Upper lobe of left lung (tissue), 6 donors: ENCODE data around the gene FAM3C. TPM values are rescaled to one million over a fixed set of nuclear protein-coding genes. Genes with fewer than 3 reads are reported as not detected.

Experiments
- ATAC-seq, 2 donors: fragments of 200-7000 bp; cut with Tn5 transposase; one replicate each; pipeline ENCODE4 v1.9.1; 2022; ENCODE audit warnings: mild to moderate bottlenecking in 2 of 2, moderate library complexity in 2 of 2; ENCODE audit not compliant: low FRiP score in 2 of 2
- DNase-seq, 2 donors: peaks; one replicate each; pipeline ENCODE4 v3.0.0-alpha.2; 2019 to 2020
- H3K27ac ChIP-seq, 4 donors: fragments of 200-600 bp; sonication (generic); one replicate each; pipeline ENCODE4 v1.5.1; 2016 to 2019
- H3K27me3 ChIP-seq, 4 donors: fragments of 200-600 bp; sonication (generic); one replicate each; pipeline ENCODE4 v1.5.1; 2017 to 2019
- H3K36me3 ChIP-seq, 4 donors: fragments of 200-600 bp; sonication (generic); one replicate each; pipeline ENCODE4 v1.5.1; 2016 to 2019
- H3K4me1 ChIP-seq, 4 donors: fragments of 200-600 bp; sonication (generic); one replicate each; pipeline ENCODE4 v1.5.1; 2018 to 2019
- H3K4me3 ChIP-seq, 4 donors: fragments of 200-600 bp; sonication (generic); one replicate each; pipeline ENCODE4 v1.5.1; 2017 to 2019; ENCODE audit warnings: mild to moderate bottlenecking in 2 of 4, moderate library complexity in 1 of 4
- H3K9me3 ChIP-seq, 4 donors: fragments of 200-600 bp; sonication (generic); one replicate each; pipeline ENCODE4 v1.5.1; 2018 to 2019
- CTCF ChIP-seq, 6 experiments: fragments of 450-650 bp in 4 of 6; fragments of 200-600 bp in 2 of 6; sonication (generic) in 2 of 6; IDR thresholded peaks; one replicate each; pipeline ENCODE4 v1.5.1; 2016 to 2019; ENCODE audit warnings: antibody characterized with exemption in 6 of 6
- EP300 ChIP-seq, 4 donors: sonication (generic); formaldehyde crosslinking; IDR thresholded peaks; one replicate each; pipeline ENCODE4 v1.5.1; 2017; ENCODE audit warnings: antibody characterized with exemption in 4 of 4, control low read depth in 2 of 4
- POLR2A ChIP-seq, 4 donors: fragments of 450-650 bp; IDR thresholded peaks; one replicate each; pipeline ENCODE4 v1.5.1; 2016 to 2017; ENCODE audit warnings: antibody characterized with exemption in 4 of 4, mild to moderate bottlenecking in 2 of 4
- POLR2AphosphoS5 ChIP-seq, 2 donors: sonication (generic); formaldehyde crosslinking; IDR thresholded peaks; one replicate each; pipeline ENCODE4 v1.5.1; 2017; ENCODE audit warnings: antibody characterized with exemption in 2 of 2
- WGBS, 2 donors: methylation state at CpG; one replicate each; pipeline ENCODE4 v1.1.5; 2017 to 2018; 5-methylcytosine and 5-hydroxymethylcytosine counted together
- total RNA-seq, 6 donors: library from RNA; depleted of rRNA in 4 of 6; stranded (reverse); fragments of >200 nt in 4 of 6; gene quantifications; one replicate each; pipeline versions ENCODE4 v1.1.0 to v1.2.1, GENCODE V29; 2016 to 2021
- donor health status: DM: no; HTN: no; CAD: no; lungs with moderate emphysema.
- donor health status: DM: no; HTN: yes; CAD: no; lungs with severe emphysema.

FAM3C gene
- total RNA-seq, 6 donors from 2014 or later = 10.5 to 65.7 (median 34.9) TPM

GRCh38 chr7:121402701-121403100 lies 6.6 kb upstream of the FAM3C start:
- no peak for DNase-seq
- WGBS, 2 donors = 67 to 69% methylated on average over 1 of the region's 1 CpG
- H3K36me3 ChIP-seq = no peaks in the 10 kb centered on the region
- H3K27ac ChIP-seq = no peak overlapping the region
- ATAC-seq = no peak
- no peaks in the 10 kb centered on the region for H3K9me3 ChIP-seq
- TF ChIP-seq EP300 (IDR thresholded peaks at IDR 0.05) = no peak
- no peak for TF ChIP-seq POLR2AphosphoS5 (IDR thresholded peaks at IDR 0.05)
- TF ChIP-seq CTCF (IDR thresholded peaks at IDR 0.05) = no peak
- TF ChIP-seq POLR2A (IDR thresholded peaks at IDR 0.05) = no peak
- H3K4me3 ChIP-seq = no peak overlapping the region
- no peaks in the 10 kb centered on the region for H3K27me3 ChIP-seq
- no peaks in the 10 kb centered on the region for H3K4me1 ChIP-seq

- Histone ChIP-seq H3K4me3 (no peak overlapping the region), H3K27ac (no peak overlapping the region), H3K9me3 (no peaks in the 10 kb centered on the region), H3K4me1 (peaks cover 0 to 2% (median under 1%) of the 10 kb centered on the region in 4 donors), H3K36me3 (no peaks in the 10 kb centered on the region), H3K27me3 (no peaks in the 10 kb centered on the region)
- TF ChIP-seq POLR2A (IDR thresholded peaks at IDR 0.05) (no peak), CTCF (IDR thresholded peaks at IDR 0.05) (no peak), EP300 (IDR thresholded peaks at IDR 0.05) (no peak), POLR2AphosphoS5 (IDR thresholded peaks at IDR 0.05) (no peak)
- ATAC-seq = no peak
- 65 to 85% methylated on average over 3 of the region's 3 CpGs for WGBS, 2 donors
- no peak for DNase-seq
Measured at GRCh38 chr7:121401896-121402295, 5.8 kb upstream of the FAM3C start.

- TF ChIP-seq CTCF (IDR thresholded peaks at IDR 0.05) (no peak), POLR2A (IDR thresholded peaks at IDR 0.05) (no peak), POLR2AphosphoS5 (IDR thresholded peaks at IDR 0.05) (no peak), EP300 (IDR thresholded peaks at IDR 0.05) (no peak)
- no peaks in the 10 kb centered on the region for H3K27me3 ChIP-seq
- no peak overlapping the region for H3K27ac ChIP-seq
- ATAC-seq (no peak), DNase-seq (no peak)
- no peaks in the 10 kb centered on the region for H3K9me3 ChIP-seq
- 74 to 84% methylated on average over 5 of the region's 5 CpGs for WGBS, 2 donors
- no peak overlapping the region for H3K4me3 ChIP-seq
- peaks cover 0 to 16% (median 14%) of the 10 kb centered on the region in 4 donors for H3K4me1 ChIP-seq
- no peaks in the 10 kb centered on the region for H3K36me3 ChIP-seq
Measured at GRCh38 chr7:121398246-121398645, 2.1 kb upstream of the FAM3C start.

GRCh38 chr7:121397822-121398221 lies 1.7 kb upstream of the FAM3C start:
- Histone ChIP-seq H3K4me3 (no peak overlapping the region), H3K27ac (peak overlapping the region in 1 of 4 donors; percentile 3), H3K27me3 (no peaks in the 10 kb centered on the region), H3K36me3 (no peaks in the 10 kb centered on the region), H3K9me3 (no peaks in the 10 kb centered on the region), H3K4me1 (peaks cover 0 to 16% (median 14%) of the 10 kb centered on the region in 4 donors)
- TF ChIP-seq POLR2AphosphoS5 (IDR thresholded peaks at IDR 0.05) (no peak), POLR2A (IDR thresholded peaks at IDR 0.05) (no peak), EP300 (IDR thresholded peaks at IDR 0.05) (no peak), CTCF (IDR thresholded peaks at IDR 0.05) (no peak)
- ATAC-seq (no peak), DNase-seq (no peak)
- WGBS, 2 donors = 59 to 65% methylated on average over 2 of the region's 2 CpGs

DNA sequence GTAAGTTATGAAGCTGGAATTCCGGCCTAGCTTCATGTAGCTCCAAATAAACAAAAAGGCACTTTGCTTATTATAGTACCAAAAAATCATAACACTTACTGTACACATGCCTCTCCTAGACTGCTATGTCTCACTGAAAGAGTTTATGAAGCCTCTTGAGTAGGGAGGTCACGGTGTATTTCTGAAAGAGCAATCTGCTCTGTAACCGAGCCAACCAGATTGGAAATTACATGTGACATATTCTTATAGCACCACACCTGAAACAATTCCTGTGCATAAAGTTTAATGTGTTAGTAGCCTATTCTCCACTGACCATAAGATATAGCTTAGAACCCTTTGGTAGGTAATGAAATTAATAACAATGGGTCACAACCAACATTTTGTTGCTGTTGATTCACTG lies 1.3 kb upstream of the FAM3C start:
- H3K4me1 ChIP-seq = peaks cover 0 to 16% (median 14%) of the 10 kb centered on the region in 4 donors
- no peaks in the 10 kb centered on the region for H3K36me3 ChIP-seq
- WGBS, 2 donors = 87 to 94% methylated on average over 3 of the region's 3 CpGs
- H3K4me3 ChIP-seq = no peak overlapping the region
- peak overlapping the region in 1 of 4 donors; percentile 3 for H3K27ac ChIP-seq
- H3K9me3 ChIP-seq = no peaks in the 10 kb centered on the region
- DNase-seq = no peak
- H3K27me3 ChIP-seq = no peaks in the 10 kb centered on the region
- TF ChIP-seq EP300 (IDR thresholded peaks at IDR 0.05) = no peak
- TF ChIP-seq POLR2AphosphoS5 (IDR thresholded peaks at IDR 0.05) = no peak
- no peak for TF ChIP-seq CTCF (IDR thresholded peaks at IDR 0.05)
- TF ChIP-seq POLR2A (IDR thresholded peaks at IDR 0.05) = no peak
- no peak for ATAC-seq
